ENCODE results near the gene RNASE2. TPM values are rescaled to one million over a fixed set of nuclear protein-coding genes. Genes with fewer than 3 reads are reported as not detected.
"Not testable (repeated sequence)": the region's sequence is repeated elsewhere in the genome, so short reads cannot be mapped to it uniquely, and the experiment has no call there.

The RNASE2 gene
- total RNA-seq, 2 donors from 2014 or later = 1.6 to 3.8 TPM

DNA sequence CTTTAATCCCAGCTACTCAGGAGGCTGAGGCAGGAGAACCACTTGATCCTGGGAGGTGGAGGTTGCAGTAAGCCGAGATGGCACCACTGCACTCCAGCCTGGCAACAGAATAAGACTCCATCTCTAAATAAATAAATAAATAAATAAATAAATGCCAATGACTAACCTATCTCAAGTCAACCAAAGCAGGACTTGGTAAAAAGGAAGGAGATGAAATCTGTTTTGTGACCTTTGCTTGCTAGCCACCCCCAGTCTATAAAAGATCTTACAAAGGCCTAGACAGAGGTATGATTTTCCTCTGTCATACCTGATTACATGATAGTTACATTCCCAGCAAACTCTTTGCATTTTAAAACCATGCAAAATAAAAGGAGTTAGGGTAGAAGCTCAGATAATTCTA is 21.0 kb downstream of the RNASE2 start:
- DNase-seq (no peak), ATAC-seq (no peak)
- intact Hi-C loops (cut with DNase I) = loop anchor here in 1 of 2 donors (10.0 kb wide), 1 partner anchor 281 kb away; no protein-coding TSS in a partner anchor

DNA sequence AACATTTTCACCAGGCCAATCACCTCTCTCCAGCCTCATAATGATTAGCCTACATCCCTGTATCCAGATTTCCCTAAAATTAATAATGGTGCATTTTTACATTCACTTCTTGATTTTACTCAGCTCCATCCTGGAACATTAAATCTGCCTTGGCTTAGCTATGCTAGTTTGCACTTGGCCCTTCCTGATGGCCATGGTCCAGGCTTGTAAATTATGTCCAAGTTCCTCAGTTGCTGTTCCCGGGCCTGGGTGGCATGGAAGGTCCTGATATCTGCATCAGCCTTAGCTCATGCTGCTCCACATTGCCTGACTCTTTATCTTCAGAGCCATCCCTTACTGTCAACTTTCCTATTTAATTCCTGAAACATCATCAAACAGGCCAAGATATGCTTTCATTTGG is 23.4 kb downstream of the RNASE2 start:
- ATAC-seq (no peak), DNase-seq (no peak)
- intact Hi-C loops (cut with DNase I) = loop anchor here in 1 of 2 donors (10.0 kb wide), 1 partner anchor 284 kb away; no protein-coding TSS in a partner anchor

DNA sequence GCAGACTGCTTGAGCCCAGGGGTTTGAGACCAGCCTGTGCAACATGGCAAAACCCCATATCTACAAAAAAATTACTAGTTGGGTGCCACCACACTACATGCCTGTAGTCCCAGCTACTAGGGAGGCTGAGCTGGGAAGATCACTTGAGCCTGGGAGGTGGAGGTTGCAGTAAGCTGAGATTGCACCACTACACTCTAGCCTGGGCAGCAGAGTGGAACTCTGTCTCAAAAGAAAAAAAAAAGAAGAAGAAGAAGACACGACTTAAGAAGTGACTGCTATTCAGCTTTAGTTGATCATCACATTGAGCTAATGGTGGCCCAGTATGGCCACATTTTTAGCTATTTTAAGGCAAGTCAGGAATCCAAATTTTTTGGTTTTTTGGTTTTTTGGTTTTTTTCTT is 25.6 kb downstream of the RNASE2 start:
- DNase-seq (no peak), ATAC-seq (no peak)
- intact Hi-C loops (cut with DNase I) = no loop called here

DNA sequence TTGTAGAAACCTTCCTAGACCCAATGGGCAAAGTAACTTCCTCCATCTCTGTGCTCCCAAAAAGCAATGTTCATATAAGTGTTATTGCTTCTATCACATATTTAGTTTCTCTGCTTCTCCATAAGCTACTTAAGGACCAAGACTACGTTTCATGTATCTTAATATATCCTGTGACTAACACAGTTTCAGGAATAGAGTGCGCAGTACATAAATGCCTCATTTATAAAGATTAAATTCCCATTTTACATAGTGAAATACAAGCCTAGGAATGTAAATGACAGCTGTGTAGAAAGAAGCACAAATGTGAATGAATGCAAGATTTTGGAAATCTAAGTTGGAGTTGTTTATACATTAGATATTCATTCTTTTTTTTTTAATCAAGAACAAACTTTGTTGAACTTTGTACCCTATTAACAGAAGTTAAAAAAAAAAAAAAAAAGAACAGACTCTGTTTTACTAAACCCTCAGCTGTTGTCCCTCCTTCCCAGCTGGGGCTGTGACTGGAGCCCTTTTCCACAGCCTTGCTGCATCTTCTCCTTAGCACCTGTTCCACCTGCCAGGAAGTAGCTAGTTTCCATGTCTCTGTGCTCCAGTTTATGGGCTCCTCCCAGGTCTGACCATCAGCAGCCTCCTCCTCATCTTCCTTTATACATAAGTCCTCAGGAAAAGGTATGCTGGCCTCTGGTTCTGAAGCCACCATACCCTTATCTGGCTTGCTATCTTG is 27.5 kb downstream of the RNASE2 start:
- no peak for ATAC-seq
- intact Hi-C loops (cut with DNase I) = no loop called here
- DNase-seq = no peak

DNA sequence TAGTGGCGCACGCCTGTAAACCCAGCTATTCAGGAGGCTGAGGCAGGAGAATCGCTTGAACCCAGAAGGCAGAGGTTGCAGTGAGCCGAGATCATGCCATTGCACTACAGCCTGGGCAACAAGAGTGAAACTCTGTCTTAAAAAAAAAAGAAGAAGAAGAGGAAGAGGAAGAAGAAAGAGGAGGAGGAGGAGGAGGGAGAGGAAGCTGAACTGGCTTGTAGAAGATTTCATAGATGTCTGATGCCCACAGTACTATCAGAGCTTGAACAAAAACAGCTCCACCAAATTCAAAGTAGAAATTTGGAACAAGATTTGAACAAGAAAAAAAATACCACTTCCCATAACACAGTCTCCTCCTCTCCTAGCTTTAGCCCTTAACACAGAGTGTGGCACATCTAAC is 30.4 kb downstream of the RNASE2 start:
- ATAC-seq; intact Hi-C loops (cut with DNase I); DNase-seq: not testable (repeated sequence)

DNA sequence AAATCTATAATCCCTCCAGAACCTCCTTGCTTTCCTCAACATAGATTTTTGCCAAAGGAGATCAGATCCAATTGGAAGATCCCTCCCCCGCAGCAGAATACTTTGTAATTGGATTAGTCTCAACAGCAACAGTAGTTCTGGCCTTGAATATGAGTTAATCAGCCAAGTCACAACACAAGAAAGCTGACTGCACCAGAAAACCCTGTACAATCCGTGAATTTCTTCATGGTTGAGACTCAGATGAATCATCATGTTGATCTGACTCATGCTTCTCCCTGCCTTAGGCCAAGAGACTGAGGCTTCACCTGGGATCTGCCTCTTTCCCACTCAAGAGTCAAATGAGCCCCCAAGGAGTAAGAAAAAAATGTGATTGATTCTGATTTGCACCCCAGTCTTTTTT is 31.5 kb downstream of the RNASE2 start:
- intact Hi-C loops (cut with DNase I) = no loop called here
- peak; percentile 32 to 69 for ATAC-seq
- DNase-seq = no peak

DNA sequence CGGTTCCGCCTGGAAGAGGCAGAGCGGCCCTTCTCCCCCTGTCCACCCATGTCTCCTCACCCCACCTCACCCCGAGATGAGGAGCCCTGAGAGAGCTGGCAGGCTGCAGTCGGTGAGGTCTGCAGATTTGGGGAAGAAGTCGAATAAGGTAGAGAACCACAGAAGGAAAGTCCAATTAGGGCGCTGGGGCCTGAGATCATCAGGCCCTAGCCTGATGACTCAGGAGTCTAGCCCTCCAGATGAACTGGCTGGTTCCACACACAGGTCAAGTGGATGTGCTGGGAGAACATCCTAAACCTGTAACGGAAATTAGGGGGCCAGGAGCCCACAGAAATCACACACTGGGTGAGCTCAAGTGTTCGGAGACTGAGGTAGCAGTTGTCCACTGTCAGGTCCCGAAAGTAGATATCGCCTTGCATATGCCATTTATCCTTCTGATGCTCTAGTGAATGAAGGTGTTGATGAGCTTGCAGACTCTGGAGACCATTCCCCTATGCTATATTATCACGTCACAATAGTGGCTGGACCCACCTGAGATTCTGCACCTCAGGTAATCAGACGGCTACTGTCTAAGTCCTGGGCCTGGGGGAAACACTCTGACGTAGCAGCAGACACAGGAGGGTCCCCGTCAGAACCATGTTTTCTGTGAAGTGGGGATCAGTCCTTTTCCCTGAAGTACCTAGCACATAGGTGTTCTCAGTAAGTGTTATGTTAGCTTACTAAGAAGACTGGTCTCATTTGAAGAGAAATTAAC is 33.6 kb downstream of the RNASE2 start:
- intact Hi-C loops (cut with DNase I) = no loop called here
- peak in 1 of 2 donors; percentile 3 for ATAC-seq
- no peak for DNase-seq

DNA sequence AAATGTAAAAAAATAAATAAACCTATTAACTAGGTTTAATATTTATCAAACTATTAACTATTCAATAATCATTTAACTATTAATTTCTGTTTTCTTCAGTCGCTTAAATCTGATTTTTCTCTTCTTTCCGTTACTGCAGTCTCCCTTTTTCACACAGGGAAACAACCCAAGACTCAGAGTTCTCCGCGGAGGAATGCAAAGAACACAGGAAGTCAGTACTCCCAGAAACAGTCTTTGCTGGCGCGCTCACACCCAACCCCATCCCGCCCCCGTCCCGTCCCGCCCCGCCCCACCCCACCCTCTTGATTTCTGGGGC is 34.1 kb downstream of the RNASE2 start:
- DNase-seq (no peak), ATAC-seq (no peak)
- intact Hi-C loops (cut with DNase I) = no loop called here

DNA sequence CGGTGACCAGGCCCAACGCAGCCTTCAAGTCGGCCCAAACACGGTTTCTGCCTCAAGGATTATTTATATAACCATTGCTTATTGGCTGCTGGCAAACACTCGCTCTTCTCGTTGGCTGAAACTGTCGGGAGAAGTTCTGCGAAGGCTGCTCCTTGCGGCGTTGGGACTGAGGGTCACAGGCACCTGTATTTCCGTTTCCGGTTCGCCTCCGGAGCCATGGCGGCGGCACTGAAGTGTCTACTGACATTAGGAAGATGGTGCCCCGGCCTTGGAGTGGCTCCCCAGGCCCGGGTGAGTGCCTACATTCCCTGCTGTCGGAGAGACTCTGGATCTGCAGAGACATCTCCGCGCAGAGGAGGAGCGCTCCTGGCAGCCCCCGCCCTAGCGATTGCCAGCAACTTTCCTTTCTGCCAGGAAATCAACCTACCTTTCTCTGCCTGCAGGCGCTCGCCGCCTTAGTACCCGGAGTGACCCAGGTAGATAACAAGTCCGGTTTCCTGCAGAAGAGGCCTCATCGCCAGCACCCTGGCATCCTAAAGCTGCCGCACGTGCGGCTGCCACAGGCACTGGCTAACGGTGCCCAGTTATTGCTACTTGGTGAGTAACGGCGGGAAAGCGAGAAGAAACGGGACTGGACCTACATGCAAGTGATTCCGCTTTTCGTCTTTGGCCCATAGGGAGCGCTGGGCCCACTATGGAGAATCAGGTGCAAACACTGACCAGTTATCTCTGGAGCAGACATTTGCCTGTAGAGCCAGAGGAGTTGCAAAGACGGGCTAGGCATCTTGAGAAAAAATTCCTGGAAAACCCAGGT is 34.7 kb downstream of the RNASE2 start, which contains the start of gene METTL17:
METTL17 (plus strand) TSS at position 194 of the 814 bp plus-strand sequence; CDS start at position 217, 23 bp downstream.
- ATAC-seq = peak; percentile 93 to 95
- intact Hi-C loops (cut with DNase I) = no loop called here
- DNase-seq = peak; percentile 92

DNA sequence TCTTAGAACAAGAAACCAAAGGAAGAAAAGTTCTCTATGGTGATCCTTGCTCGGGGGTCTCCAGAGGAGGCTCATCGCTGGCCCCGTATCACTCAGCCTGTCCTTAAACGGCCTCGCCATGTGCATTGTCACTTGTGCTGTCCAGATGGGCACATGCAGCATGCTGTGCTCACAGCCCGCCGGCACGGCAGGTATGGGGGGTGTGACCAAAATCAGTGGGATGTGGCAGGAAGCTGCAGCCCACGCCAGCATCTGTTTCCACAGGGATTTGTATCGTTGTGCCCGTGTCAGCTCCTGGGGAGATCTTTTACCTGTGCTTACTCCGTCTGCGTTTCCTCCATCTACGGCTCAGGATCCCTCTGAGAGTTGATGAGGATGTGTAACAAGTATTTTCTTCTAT is 41.2 kb downstream of the RNASE2 start:
- intact Hi-C loops (cut with DNase I) = no loop called here
- DNase-seq (no peak), ATAC-seq (no peak)

DNA sequence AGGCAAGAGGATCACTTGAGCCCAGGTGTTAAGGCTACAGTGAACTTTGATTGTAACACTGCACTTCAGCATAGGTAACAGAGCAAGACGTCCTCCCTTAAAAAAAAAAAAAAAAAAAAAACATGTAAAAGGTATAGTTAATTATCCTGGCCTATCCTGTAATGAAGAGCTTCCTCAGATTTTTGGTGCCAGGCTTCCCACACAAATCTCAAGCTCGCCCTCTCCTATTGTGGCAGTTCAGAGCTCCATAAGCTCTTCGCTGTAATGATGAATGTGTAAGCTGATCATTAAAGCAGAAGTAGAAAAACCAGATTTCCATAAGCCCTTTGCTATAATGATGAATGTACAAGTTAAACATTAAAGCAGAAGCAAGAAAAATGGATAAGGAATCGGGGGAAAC is 41.8 kb downstream of the RNASE2 start:
- no peak for ATAC-seq
- intact Hi-C loops (cut with DNase I) = no loop called here
- DNase-seq = no peak

DNA sequence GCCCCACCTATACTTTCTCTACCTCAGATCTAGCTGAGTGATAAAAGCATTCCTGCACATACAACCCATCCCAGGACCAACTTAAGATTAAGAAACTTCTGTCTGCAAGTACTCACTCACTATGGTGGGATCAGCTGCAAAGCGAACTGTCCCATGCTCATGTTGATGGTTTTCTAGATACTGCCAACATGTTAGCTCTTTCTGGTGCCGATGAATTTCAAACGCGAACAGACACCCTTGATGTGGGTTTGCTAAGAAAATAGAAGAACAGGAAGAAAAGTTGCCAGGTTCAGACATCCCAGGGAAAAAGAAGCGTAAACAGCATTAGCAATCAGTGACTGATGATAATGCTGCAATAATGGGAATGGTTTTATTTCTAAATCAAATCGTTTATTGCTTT is 42.3 kb downstream of the RNASE2 start:
- no peak for DNase-seq
- ATAC-seq = no peak
- intact Hi-C loops (cut with DNase I) = no loop called here

DNA sequence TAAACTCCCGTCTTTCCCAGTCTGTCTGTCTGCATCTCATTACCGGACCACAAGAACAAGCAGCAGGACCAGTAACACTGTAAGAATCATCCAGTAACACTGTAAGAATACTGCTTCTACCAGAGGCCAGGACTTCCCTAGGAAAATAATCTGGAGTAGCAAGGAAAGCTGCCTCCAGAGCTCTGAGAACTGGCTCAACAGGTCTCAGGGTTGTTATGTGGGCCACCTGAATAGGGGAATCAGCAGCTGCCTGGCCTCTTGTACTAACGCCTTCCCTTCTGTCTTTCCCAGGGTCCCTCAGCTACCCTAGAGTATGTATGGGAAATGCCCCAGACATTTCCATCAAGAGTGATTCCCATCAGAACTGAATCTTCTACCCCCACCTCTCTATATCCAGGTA is 42.9 kb downstream of the RNASE2 start:
- DNase-seq = no peak
- no peak for ATAC-seq
- intact Hi-C loops (cut with DNase I) = no loop called here

DNA sequence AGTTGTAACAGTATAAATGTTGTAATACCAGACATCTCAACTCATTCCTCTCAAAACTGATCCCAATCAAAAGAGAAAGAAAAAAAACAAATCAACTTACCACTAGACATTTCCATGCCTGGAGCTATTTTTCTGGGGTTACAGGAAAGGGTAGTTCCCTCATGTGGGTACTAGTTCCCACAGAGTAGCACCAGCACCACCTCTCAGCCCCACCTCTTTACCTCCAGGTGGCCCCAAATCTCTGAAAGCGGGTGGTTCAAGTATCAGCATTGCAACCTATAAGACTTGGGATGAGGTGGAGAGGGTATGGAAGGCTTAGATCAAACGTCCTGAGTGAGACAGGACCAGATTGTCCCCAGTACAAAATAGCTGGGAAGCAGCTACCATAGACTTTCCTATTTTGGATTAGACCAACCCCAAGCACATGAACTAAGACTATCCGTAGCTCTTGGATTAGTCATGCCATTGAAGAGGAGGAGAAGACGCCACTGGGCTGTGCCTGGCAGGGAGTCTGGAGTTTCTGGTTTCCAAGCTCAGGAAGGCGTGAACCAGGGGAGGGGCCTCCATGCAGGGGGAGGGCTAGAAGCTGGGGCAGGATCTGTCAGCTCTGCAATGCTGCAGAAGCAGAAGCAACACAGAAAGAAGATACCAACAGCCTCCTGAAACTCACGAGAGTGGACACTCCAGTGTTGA is 43.5 kb downstream of the RNASE2 start, which contains the start of gene SLC39A2:
SLC39A2 (plus strand) TSS at position 620 of the 693 bp plus-strand sequence. CDS start 154 bp downstream, outside the sequence.
- intact Hi-C loops (cut with DNase I) = no loop called here
- DNase-seq = peak; percentile 70
- ATAC-seq = peak; percentile 85 to 90

DNA sequence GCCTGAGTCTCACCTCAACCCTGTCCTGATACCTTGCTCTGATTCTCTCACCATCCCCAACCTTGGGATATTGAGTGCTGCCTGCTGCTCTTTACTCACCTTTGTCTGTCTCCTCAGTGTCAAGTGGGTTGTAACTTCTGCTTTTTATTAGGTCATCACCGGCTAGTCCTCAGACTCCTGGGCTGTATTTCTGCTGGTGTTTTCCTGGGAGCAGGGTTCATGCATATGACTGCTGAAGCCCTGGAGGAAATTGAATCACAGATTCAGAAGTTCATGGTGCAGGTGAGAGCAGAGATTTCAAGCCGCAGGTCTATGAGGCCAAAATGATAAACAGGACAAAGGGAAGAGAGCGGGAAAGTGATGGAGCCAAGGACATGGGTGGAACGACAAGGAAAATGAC is 44.3 kb downstream of the RNASE2 start:
- no peak for ATAC-seq
- no peak for DNase-seq
- intact Hi-C loops (cut with DNase I) = no loop called here

DNA sequence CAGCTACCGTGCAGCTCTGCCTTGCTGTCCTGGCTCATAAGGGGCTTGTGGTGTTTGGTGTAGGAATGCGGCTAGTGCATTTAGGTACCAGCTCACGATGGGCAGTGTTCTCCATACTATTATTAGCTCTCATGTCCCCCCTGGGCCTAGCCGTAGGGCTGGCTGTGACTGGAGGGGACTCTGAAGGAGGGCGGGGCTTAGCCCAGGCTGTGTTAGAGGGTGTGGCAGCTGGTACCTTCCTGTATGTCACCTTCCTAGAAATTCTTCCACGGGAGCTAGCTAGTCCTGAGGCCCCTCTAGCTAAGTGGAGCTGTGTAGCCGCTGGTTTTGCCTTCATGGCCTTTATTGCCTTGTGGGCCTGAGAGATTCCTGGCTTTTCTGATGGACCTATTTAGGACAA is 45.9 kb downstream of the RNASE2 start:
- ATAC-seq (no peak), DNase-seq (no peak)
- intact Hi-C loops (cut with DNase I) = no loop called here

DNA sequence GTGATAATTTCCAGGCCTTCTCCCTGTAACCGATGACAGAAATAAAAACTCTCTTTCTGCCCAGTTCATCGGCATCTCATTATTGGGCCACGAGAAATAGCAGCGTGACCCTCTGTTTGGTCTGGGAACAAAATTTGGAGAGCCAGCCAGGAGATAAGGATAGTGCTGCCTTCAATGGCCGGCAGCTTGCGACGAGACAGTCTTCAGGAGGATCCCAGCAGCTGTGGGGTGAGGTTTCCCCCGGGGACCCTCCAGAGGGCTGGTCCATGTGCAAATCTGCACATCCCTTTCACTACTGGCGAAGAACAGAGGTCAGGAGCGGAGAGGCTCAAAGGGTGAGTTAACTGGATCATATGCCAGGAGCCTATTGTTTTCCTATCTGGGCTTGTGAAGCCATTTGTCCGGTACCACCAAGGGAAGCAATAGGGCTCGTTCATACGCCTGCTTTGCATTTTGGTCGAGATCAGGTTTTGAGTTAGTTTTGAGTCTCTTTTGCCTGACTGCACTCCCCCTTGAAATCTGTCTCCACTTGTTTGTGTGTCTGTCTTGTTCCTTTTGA is 48.6 kb downstream of the RNASE2 start:
- intact Hi-C loops (cut with DNase I) = no loop called here
- ATAC-seq (peak; percentile 64 to 66), DNase-seq (no peak)
